Right ventricle myocardium inferior (tissue), 1 donor: ENCODE results near the gene ACSF3. TPM values are rescaled to one million over a fixed set of nuclear protein-coding genes. Genes with fewer than 3 reads are reported as not detected.

ENCODE experiments used
- ATAC-seq: fragments of 200-7000 bp; cut with Tn5 transposase; one replicate; pipeline ENCODE4 v1.9.1; 2020; ENCODE audit warnings: mild to moderate bottlenecking, moderate library complexity
- DNase-seq: peaks from one replicate; pipeline ENCODE4 v3.0.0; 2021; ENCODE audit errors: missing footprints
- intact Hi-C: fragments of 100-400 bp; cut with DNase I; formaldehyde crosslinking; loops from one replicate; pipeline ENCODE4 v1.11.0; 2022
- total RNA-seq: library from RNA; stranded (reverse); fragmentation: NEBNext Ultra II Directional; extraction: Animal tissue kit (Norgen Biotek cat#: 25700); gene quantifications from one replicate; pipeline ENCODE4 v1.2.1, GENCODE V29; 2021
- donor health status: DM: no; HTN: yes; CAD: no; lungs with severe emphysema.

The ACSF3 gene
- total RNA-seq, 1 donor from 2014 or later = 17.0 TPM

DNA sequence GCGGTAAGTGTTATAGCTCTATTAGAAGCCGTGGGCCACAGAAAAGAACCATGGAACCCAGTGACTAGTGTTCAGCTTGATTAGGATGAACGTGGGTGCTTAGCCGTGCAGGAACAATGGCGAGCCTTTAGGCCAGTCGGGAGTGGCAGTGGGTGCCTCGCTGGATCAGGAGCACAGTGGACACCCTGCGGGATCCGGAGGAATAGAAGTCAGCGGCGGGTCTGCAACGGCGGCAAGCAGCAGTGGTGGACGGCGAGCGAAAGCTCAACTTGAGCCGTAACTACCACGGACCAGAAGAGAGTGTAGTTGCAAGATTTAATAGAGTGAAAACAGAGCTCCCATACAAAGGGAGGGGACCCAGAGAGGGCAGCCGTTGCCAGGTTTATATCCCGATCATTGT lies 40.6 kb downstream of the ACSF3 start:
- DNase-seq (no peak), ATAC-seq (no peak)
- intact Hi-C loops = no loop called here

DNA sequence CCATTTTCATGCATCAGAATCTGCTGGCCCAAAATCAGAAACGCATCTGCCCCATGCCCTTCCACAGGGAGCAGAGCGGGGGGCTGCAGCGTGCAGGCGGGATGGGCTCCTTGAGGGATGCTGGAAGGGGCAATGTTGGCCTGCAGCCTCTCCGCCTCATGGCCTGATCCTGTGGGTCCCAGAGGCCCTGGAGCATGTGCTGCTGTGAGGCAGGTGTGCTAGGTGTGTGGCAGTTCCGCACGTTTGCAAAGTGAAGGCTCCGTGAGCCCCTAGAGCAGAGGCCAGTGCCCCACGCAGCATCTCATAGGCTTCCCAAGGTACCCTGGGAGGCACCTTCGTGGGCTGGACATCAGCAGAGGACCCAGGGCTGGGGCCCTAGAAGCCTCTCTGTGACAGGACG lies 41.5 kb downstream of the ACSF3 start:
- intact Hi-C loops = no loop called here
- ATAC-seq (no peak), DNase-seq (no peak)

DNA sequence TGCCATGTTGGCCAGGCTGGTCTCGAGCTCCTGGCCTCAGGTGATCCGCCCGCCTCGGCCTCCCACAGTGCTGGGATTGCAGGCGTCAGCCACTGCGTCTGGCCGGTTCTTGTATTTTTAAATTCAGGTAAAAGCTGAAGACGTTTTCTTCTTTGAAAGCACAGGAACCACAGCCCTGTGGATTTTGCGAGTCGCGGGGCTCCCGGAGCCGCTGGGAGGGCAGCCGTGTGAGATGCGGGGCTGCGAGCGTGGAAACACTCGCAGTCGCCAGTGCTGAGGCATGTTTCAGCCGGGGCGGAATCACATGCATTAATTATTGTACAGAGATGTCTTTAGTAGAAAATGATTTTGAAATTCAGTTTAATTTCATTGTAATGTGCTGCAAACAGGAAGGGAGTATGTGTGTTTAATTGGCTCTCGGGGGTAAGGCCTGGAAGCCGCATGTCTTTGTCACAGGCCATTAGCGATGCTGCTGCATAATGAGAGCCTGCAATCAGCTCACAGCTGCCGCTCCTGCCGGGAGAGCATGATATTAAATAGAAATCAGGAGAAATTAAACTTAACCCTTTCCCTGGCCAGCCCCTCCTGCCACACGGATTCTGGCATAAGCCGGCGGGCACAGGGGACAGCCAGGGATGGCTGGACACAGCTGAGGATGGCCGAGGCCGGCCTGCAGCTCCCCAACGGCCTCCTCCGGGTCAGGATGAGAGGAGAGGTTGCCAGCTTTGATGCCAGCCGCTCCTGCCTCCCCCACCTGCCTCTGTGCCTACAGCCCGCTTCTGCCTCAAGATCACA lies 42.5 kb downstream of the ACSF3 start:
- no peak for ATAC-seq
- intact Hi-C loops = no loop called here

DNA sequence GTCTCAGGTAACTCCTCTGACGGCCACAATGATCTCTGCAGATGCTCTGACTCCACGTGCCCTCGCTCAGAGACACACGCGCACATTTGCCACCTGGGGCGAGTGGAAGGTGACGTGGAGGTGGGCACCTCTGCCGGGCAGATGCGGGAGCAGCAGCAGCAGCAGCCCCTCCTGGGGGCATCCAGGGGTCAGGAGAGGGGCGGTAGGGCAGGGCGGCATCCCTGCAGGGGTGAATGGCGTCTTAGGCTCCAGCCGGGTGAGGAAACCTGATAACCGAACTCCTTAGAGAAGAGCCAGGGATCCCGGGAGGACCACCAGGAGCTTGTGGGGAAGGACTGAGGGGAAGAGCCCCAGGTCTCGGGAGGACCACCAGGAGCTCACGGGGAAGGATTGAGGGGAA lies 43.3 kb downstream of the ACSF3 start:
- DNase-seq = no peak
- intact Hi-C loops = no loop called here
- no peak for ATAC-seq

More for the DNA sequence above, 42.5 kb downstream of the ACSF3 start:
- no peak for DNase-seq

DNA sequence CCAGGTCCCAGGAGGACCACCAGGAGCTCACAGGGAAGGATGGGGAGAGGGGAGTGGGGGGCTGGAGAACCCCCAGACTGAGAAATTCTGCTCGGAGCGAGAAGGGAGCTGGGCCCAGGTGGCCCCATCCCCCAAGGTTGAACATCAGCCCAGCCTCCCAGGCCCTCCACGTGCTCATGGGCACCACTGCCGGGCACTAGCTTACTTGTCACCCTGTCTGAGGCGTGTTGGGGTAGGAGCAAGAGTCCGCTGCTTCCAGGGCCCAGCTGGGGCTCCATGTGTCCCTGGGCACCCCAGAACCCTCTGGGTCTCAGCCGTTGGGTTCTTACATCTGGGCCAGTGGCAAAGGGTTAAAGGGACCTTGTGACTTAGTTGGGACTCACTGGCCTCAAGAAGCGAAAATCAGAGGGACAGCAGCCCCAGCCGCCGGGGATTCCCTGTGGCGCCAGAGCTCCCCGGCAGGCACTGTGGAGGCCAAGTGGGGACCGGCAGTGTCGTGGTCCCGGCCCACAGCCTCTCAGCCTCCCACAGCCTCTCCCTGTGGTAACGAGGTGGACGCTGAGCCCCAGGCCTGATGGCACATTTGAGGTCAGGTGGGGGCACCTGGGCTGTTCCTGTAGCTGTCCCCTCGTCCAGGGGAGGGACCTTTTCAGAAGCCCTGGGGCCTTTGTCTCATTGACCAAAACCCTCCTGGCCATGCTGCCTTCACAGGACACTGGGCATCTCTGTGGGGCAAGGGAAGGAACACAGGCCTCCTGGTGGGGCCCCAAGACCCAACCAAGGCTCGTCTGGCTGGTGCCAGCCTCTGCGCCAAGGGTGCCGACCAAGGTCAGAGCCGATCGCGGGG lies 44.2 kb downstream of the ACSF3 start:
- no peak for ATAC-seq
- intact Hi-C loops = no loop called here
- DNase-seq = no peak

DNA sequence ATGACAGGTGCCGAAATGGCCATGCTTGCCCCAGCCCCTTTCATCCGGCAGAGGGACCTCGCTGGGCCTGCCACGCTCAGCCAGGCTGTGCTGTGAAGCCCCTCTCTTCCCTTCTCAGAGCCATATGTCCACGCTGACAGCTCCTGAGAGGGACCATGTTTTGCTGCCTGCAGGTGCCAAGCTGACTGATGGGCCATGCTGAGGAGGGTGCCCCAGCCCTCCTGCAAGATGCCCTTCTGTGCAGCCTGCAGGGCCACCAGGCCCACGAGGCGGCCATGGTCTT lies 44.8 kb downstream of the ACSF3 start:
- peak; percentile 51 for DNase-seq
- no peak for ATAC-seq

DNA sequence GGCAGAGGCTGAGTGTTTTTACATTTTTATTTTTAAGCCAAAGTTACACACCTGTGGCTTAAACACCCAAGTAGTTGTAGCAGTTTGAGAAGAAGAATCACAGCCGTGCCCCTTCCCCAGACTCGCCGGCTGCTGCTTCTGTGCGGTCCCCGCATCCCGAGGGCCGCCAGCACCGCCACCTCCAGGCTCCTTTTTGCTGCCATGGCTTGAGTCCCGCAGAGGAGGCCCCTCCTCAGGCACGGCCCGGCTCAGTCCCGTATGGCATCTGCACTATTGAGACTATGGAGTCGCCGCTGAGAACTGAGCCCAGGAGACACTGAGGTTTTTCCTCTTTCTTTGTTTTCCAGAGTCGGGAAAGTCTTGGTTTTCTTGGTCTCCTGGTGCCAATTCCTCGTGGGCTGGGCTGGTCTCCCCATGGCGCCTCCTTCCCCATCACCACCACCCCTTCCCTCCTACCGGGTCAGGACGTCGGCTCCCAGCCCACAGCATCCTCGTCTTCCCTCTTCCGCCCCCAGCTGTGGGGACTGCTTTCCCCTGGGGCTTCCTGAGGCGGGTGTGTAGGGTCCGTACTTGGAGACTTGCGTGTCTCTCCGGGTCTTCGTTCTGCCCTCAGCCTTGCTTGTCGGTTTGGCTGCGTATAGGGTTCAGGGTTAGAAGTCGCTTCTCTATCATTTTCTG lies 45.3 kb downstream of the ACSF3 start:
- DNase-seq (peak; percentile 43), ATAC-seq (no peak)
- intact Hi-C loops = no loop called here

More for the DNA sequence above, 44.8 kb downstream of the ACSF3 start:
- intact Hi-C loops = no loop called here

DNA sequence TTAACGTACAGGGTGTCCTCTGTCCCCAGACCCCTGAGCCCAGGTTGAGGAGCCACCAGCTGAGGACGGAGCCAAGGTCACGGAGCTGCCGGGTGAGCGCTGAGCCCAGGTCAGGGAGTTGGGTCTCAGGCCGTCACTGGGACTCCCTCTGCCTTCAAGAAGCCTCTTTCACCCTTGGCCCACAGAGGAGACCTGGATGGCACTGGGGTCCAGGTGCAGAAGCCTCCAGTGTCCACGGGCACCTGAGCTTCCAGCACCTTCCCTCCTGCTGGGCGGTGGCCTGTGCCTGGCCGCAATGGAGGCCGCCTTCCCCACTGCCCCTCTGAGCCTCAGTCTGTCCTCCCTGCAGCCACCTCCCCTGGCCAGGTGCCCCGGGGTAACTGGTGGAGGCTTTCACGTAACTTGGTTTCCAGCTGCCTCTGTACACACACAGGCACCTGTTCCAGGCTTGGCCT lies 46.3 kb downstream of the ACSF3 start:
- no peak for ATAC-seq
- peak; percentile 33 for DNase-seq
- intact Hi-C loops = no loop called here

DNA sequence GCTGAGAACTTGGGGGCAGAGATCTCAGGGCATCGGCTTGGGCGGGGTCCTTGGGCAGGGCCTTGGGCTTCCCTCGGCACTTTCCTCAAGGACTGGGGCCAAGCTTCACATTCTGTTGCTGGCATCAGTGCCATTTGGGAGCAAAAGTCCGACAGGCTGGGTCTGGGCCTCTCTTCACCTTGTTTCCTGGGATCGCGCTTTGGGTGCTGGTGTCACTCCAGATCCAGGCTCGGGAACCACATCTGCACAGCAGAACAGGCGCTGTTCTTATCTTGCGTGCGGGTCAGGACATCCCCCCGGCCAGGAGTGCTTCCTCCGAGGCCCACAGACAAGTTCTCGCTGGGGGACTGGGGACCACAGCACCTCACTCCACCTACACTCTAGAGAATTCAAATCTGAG lies 46.7 kb downstream of the ACSF3 start:
- DNase-seq = peak; percentile 51
- intact Hi-C loops = no loop called here
- ATAC-seq = no peak

DNA sequence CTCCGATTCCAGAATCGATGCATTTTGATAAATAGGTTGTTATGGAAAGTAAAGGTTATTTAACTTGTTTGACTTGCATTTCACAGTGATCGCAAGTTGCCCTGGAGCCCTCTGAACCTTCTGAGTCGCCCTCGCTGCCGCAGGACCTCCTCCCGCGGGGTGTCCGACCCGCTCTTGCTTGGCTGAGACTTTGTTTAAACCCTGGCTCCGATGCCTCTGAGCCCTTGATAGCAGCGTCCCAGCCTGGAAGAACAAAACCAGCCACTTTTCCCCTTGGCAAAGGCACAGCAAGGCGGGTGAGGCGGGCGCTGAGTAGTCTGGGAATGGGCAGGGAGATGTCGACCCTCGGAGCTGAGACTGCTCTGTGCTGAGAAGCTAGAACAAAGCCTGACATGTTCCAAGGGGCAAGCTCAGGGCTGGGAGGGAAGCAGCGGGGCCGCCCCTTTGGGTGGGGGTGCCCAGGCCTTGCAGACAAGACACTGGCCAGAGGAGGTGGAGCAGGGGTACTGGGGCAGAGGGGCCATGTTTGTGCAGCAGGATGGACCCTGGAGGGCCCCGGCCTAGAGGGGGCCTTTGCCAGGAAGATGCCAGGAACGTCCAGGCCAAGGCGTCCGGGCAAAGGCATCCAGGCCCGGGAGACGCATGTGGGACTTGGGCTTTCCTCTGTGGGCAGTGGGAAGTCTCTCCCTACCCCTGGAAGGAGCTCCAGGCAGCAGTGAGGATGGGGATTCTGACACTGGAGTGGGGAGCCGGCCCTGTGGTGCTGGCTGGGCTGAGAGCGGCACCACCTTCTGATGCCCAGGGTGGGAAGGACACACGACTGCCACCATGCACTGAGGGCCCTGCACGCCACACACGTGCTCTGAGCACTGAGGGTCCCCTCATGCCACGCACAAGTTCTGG lies 47.6 kb downstream of the ACSF3 start:
- intact Hi-C loops = no loop called here
- peak; percentile 16 for DNase-seq
- no peak for ATAC-seq

DNA sequence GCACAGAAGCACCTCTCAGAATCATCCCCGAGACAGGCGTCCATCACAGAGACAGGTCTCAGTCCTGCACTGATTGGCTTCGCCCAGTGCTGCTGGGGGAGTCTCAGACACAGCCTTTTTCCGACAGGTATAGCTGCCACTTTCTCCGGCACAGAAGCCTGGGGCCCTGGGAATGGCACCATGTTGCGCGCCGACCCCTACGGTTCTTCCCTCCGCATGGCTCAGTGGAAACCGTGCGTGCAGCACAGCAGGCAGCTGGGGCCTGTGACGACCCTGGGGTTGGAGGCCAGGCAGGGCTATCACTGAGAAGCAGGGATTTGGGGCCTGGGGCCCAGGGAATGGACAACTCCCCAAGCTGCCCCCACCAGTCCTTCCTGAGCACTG lies 48.2 kb downstream of the ACSF3 start:
- intact Hi-C loops = no loop called here
- ATAC-seq = no peak

DNA sequence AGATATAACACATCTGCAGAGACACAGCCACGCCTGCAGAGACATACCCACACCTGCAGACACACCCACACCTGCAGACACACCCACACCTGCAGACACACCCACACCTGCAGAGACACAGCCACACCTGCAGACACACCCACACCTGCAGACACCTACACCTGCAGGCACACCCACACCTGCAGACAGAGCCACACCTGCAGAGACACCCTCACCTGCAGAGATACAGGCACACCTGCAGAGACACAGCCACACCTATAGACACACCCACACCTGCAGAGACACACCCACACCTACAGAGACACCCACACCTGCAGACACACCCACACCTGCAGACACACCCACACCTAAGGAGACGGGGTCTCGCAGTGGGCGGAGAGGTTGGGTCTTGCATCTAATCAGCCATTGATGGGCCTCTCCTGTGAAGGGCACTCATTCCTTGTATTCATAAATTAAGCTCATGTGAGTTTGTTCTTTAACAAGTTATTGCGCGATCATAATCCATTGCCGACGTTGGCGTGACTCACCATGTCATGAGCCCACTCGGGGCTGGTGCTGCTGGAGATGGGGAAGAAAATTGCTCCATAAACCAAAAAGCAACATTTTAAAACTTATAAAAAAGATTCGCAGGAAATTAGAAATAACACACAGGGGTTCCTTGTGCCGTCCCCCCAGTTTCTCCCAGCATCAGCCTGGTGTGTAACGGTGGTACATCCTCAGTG lies 49.0 kb downstream of the ACSF3 start:
- DNase-seq = no peak
- intact Hi-C loops = no loop called here

More for the DNA sequence above, 48.2 kb downstream of the ACSF3 start:
- DNase-seq = peak; percentile 44

DNA sequence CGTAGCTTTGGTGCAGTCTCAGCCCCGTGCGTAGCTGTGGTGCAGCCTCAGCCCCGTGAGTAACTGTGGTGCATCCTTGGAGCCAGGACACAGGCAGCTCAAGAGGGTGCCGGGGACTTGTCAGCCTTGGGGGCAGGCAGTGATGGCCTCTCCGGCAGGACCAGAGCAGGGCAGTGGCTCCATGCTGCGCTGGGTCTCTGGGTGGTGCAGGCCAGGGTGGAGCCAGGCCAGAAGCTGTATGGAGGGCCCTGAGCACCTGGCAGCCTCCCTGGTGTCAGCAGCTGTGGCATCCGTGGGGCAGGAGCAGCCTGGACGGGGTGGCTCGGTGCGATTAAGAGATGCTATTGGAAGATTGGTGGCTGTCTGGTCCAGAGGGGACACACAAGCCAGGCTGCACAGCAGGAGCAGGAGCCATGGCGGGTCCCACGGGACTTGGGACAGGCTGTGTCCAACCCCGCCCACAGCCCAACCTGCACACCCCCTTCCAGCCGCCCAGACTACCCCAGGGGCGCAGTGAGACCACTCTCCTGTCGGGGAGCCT lies 49.6 kb downstream of the ACSF3 start:
- DNase-seq = peak; percentile 45
- intact Hi-C loops = no loop called here
- ATAC-seq = no peak

More for the DNA sequence above, 49.0 kb downstream of the ACSF3 start:
- no peak for ATAC-seq

DNA sequence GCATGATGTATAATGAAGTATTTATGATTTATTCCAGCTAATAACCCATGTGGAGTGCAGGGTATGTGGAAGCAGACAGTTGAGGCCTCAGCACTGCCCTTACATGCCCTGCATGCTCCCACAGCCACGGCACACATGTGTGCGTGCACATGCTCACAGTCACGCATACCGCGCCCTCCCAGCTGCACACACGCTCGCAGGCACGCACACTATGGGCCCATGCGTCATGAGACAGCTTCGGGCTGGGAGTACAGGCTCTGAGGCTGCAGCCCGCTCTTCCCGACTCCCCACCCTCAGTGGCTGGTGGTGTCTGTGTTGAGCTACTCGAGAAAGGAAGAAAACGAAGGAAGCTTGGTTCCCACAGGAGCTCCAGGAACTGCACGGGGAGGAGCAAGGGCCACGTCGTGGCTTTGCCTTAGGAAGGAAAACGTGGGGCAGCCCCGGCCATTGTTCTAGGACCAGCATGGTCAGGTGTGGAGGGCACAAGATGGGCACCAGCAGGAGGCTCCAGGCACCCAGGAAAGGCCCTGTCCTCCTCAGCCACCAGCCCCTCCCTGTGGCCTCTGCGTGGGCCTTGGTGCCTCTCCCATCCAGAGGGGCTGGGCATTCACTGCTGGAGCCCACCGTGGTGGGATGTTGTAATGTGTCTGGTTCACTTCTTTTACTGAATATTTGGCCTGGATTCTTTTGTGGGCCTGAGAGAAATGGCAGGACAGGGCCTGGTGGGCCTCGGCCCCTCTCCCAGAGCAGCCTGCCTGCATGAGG lies 50.4 kb downstream of the ACSF3 start:
- no peak for ATAC-seq
- DNase-seq = peak; percentile 16
- intact Hi-C loops = no loop called here

DNA sequence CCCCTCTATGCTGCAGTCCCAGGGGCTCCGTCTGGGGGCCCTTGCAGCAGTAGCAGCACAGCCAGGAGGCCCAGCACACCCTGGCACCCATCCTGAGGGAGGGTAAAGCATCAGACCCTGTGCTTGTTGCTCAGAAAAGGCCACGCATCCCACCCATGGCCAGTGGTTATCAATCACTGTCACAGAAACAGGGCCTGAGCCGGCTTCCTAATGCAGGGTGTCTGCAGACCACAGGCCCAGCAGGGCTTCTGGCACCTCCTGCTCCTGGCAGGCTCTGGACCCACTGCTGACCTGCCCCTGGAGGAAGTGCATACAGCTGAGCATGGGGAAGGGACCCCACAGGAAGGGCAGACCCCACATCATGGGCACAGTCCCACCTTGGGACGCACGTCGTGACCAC lies 51.0 kb downstream of the ACSF3 start:
- no peak for DNase-seq
- intact Hi-C loops = no loop called here
- no peak for ATAC-seq

DNA sequence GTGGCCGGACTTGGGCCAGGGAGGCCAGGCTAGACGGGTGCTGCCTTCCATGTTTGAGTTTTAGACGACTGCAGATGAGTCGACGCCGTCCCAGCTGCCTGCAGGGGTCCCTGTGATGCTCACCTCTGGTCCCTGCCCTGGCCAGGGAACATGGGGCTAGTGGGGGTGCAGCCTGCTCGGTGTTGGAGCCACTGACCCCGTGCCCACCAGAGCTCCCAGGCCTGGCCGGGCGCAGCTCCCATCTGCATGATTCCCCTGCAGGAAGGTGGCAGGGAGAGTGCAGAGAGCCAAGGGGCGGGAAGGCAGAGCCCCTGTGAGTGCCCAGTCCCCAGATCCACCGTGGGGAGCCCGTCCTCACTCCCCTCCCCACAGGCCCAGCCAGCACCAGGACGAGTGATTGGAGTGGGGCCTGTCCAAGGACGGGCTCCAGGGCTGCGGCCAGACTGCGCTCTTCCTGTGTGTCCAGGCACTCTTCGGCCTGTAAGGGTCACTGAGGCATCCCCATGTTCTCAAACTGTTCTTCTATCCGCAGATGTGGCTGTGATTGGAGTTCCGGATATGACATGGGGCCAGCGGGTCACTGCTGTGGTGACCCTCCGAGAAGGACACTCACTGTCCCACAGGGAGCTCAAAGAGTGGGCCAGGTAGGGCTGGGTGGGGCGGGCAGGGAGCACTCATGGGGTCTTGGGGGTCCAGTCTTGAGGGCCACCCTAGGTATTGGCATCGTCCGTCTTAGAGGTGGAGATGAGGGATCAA lies 51.9 kb downstream of the ACSF3 start:
- DNase-seq = no peak
- no peak for ATAC-seq
- intact Hi-C loops = no loop called here
